ENCODE measurements around the gene MED25.

- TF ChIP-seq CREB1 (CRISPR knock-in tag; IDR thresholded peaks at IDR 0.05; ENCODE audit: low read depth) (no peak), EZH2 (IDR thresholded peaks at IDR 0.05; ENCODE audit: low read depth, unreplicated experiment) (no peak), POLR2AphosphoS5 (IDR thresholded peaks at IDR 0.05; ENCODE audit: low read depth) (no peak), EZH2phosphoT487 (IDR thresholded peaks at IDR 0.05; ENCODE audit: unreplicated experiment) (no peak), ETS1 (IDR thresholded peaks at IDR 0.05) (no peak), NANOG (IDR thresholded peaks at IDR 0.05; ENCODE audit: borderline replicate concordance) (no peak)
- TF ChIP-seq, protein P1, sequence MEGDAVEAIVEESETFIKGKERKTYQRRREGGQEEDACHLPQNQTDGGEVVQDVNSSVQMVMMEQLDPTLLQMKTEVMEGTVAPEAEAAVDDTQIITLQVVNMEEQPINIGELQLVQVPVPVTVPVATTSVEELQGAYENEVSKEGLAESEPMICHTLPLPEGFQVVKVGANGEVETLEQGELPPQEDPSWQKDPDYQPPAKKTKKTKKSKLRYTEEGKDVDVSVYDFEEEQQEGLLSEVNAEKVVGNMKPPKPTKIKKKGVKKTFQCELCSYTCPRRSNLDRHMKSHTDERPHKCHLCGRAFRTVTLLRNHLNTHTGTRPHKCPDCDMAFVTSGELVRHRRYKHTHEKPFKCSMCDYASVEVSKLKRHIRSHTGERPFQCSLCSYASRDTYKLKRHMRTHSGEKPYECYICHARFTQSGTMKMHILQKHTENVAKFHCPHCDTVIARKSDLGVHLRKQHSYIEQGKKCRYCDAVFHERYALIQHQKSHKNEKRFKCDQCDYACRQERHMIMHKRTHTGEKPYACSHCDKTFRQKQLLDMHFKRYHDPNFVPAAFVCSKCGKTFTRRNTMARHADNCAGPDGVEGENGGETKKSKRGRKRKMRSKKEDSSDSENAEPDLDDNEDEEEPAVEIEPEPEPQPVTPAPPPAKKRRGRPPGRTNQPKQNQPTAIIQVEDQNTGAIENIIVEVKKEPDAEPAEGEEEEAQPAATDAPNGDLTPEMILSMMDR (conservative IDR thresholded peaks at IDR 0.05; ENCODE audit: low read depth in 2 of 2) = no peak
- TF ChIP-seq, protein P2, sequence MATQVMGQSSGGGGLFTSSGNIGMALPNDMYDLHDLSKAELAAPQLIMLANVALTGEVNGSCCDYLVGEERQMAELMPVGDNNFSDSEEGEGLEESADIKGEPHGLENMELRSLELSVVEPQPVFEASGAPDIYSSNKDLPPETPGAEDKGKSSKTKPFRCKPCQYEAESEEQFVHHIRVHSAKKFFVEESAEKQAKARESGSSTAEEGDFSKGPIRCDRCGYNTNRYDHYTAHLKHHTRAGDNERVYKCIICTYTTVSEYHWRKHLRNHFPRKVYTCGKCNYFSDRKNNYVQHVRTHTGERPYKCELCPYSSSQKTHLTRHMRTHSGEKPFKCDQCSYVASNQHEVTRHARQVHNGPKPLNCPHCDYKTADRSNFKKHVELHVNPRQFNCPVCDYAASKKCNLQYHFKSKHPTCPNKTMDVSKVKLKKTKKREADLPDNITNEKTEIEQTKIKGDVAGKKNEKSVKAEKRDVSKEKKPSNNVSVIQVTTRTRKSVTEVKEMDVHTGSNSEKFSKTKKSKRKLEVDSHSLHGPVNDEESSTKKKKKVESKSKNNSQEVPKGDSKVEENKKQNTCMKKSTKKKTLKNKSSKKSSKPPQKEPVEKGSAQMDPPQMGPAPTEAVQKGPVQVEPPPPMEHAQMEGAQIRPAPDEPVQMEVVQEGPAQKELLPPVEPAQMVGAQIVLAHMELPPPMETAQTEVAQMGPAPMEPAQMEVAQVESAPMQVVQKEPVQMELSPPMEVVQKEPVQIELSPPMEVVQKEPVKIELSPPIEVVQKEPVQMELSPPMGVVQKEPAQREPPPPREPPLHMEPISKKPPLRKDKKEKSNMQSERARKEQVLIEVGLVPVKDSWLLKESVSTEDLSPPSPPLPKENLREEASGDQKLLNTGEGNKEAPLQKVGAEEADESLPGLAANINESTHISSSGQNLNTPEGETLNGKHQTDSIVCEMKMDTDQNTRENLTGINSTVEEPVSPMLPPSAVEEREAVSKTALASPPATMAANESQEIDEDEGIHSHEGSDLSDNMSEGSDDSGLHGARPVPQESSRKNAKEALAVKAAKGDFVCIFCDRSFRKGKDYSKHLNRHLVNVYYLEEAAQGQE (IDR thresholded peaks at IDR 0.05; ENCODE audit: unreplicated experiment) = no peak
These were observed 31.5 kb downstream of the MED25 start for GRCh38 chr19:49849433-49850220.

Data from GM23338 (cell line).